Lower lobe of right lung (tissue), 2 donors: ENCODE data around the gene CFAP44. TPM values are rescaled to one million over a fixed set of nuclear protein-coding genes. Genes with fewer than 3 reads are reported as not detected.

Experiments
- ATAC-seq, 2 donors: fragments of 200-7000 bp; cut with Tn5 transposase; one replicate each; pipeline ENCODE4 v1.9.1; 2020 to 2022; ENCODE audit warnings: mild to moderate bottlenecking in 2 of 2, moderate library complexity in 2 of 2
- DNase-seq: peaks from one replicate; pipeline ENCODE4 v3.0.0-alpha.2; 2020
- H3K27ac ChIP-seq: fragments of 200-600 bp; one replicate; pipeline ENCODE4 v1.8.0; 2022
- H3K27me3 ChIP-seq: fragments of 200-600 bp; one replicate; pipeline ENCODE4 v1.8.0; 2022; ENCODE audit warnings: low read depth
- H3K36me3 ChIP-seq: fragments of 200-600 bp; one replicate; pipeline ENCODE4 v1.8.0; 2022; ENCODE audit warnings: mild to moderate bottlenecking
- H3K4me1 ChIP-seq: fragments of 200-600 bp; one replicate; pipeline ENCODE4 v1.8.0; 2022
- H3K4me3 ChIP-seq: fragments of 200-600 bp; one replicate; pipeline ENCODE4 v1.8.0; 2022; ENCODE audit warnings: mild to moderate bottlenecking
- H3K9me3 ChIP-seq: fragments of 200-600 bp; one replicate; pipeline ENCODE4 v1.8.0; 2022
- CTCF ChIP-seq: fragments of 200-600 bp; IDR thresholded peaks from one replicate; pipeline ENCODE4 v1.8.0; 2022; ENCODE audit warnings: antibody characterized with exemption, mild to moderate bottlenecking
- intact Hi-C: fragments of 100-400 bp; cut with DNase I; formaldehyde crosslinking; loops from one replicate; pipeline ENCODE4 v1.11.0; 2022
- total RNA-seq: library from RNA; stranded (reverse); fragmentation: NEBNext Ultra II Directional; extraction: Animal tissue kit (Norgen Biotek cat#: 25700); gene quantifications from one replicate; pipeline ENCODE4 v1.2.1, GENCODE V29; 2021
- donor health status: DM: no; HTN: yes; CAD: no; lungs with severe emphysema.

Gene CFAP44
- total RNA-seq, 1 donor from 2014 or later = 14.1 TPM

GRCh38 chr3:113437411-113437810, 3.9 kb downstream of the CFAP44 start:
- Histone ChIP-seq H3K4me3 (no peak overlapping the region), H3K9me3 (no peaks in the 10 kb centered on the region), H3K36me3 (no peaks in the 10 kb centered on the region), H3K4me1 (no peaks in the 10 kb centered on the region), H3K27ac (no peak overlapping the region), H3K27me3 (no peaks in the 10 kb centered on the region)
- no peak for TF ChIP-seq CTCF
- no peak for ATAC-seq
- DNase-seq = no peak
- intact Hi-C loops = no loop called here

DNA sequence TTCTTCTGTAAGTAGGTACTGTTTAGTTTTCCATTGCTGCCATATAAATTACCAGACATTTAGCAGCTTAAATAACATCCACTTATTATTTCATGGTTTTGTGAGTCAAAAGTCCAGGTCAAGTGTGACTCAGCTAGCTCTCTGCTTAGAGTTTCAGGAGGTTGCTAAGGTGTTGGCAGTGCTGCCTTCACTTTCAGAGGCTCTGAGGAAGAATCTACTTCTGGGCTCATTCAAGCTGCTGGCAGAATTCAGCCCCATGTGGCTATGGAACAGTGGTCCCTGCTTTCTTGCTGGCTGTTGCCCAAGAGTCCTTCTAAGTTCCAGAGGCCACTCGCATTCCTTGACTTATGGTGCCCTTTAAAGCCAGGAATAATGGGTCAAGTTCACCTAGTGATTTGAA, 4.5 kb downstream of the CFAP44 start:
- ATAC-seq = no peak
- intact Hi-C loops = no loop called here
- Histone ChIP-seq H3K4me1 (no peaks in the 10 kb centered on the region), H3K9me3 (no peaks in the 10 kb centered on the region), H3K4me3 (no peak overlapping the region), H3K27me3 (no peaks in the 10 kb centered on the region), H3K27ac (no peak overlapping the region), H3K36me3 (no peaks in the 10 kb centered on the region)
- TF ChIP-seq CTCF = no peak
- no peak for DNase-seq

DNA sequence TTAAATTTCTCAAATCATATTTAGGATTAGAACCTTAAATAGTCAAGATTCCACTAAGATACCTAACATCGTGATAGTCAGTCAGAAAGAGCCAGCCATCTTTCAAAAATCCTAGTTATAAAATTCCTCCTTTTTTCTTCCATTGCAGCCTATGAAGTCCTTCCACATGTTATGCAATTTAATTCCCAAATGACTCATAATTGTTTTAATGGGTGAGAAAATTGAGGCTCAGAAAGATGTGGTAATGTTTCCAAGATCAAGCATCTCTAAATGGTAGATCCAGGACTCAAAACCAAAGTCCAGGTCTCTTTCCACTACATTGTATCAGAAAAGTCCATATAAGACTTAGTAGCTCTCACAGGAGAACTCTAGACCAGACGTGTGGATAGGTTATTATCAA, 9.5 kb downstream of the CFAP44 start:
- H3K27ac ChIP-seq = no peak overlapping the region

DNA sequence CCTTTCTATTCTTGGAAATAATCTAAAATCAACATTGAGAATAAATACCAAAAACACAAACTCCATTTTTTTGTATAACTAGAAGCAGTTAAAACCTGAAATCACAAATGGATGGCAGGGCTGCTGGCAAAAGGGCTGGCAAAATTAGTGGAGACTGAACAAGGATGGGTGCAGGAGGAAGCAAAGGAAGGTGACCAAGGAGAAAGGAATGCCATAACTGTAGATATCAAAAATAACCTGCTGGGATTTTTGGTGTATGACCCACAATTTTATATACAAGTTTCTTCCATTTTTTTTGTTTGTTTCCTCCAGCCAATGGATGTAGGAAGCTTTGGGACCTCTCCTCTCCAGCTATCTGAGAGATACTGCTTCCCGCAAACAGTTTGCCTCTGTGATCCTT, 12.7 kb downstream of the CFAP44 start:
- no peak for DNase-seq
- no peaks in the 10 kb centered on the region for H3K27me3 ChIP-seq
- ATAC-seq = no peak

More for the DNA sequence above, 9.5 kb downstream of the CFAP44 start:
- DNase-seq (no peak), ATAC-seq (no peak)
- H3K4me3 ChIP-seq = no peak overlapping the region
- intact Hi-C loops = no loop called here
- no peaks in the 10 kb centered on the region for H3K27me3 ChIP-seq
- no peaks in the 10 kb centered on the region for H3K4me1 ChIP-seq
- peaks cover 4% of the 10 kb centered on the region for H3K36me3 ChIP-seq
- H3K9me3 ChIP-seq = no peaks in the 10 kb centered on the region
- no peak for TF ChIP-seq CTCF

DNA sequence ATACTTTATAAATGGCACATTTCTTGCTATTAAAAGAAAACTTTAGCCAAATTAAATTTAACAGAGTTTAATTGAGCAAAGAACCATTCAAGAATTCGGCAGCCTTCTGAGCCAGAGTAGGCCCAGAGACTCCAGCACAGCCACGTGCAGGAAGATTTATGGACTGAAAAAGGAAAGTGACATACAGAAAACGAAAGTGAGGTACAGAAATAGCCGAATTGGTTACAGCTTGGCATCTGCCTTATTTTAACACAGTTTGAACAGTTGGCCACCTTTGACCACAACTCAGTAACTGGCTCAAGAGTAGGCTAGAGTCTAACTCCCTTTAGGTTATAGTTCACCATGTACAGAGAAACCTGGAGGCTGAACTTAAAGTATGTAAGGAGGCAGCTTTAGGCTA, 17.6 kb downstream of the CFAP44 start:
- no peaks in the 10 kb centered on the region for H3K9me3 ChIP-seq
- ATAC-seq = no peak
- no peak for DNase-seq
- no peak overlapping the region for H3K4me3 ChIP-seq
- H3K4me1 ChIP-seq = no peaks in the 10 kb centered on the region
- peaks cover 26% of the 10 kb centered on the region for H3K36me3 ChIP-seq
- H3K27me3 ChIP-seq = no peaks in the 10 kb centered on the region
- no peak overlapping the region for H3K27ac ChIP-seq
- intact Hi-C loops = no loop called here
- no peak for TF ChIP-seq CTCF

More for the DNA sequence above, 12.7 kb downstream of the CFAP44 start:
- peaks cover 26% of the 10 kb centered on the region for H3K36me3 ChIP-seq
- no peaks in the 10 kb centered on the region for H3K9me3 ChIP-seq
- intact Hi-C loops = no loop called here
- no peaks in the 10 kb centered on the region for H3K4me1 ChIP-seq
- H3K27ac ChIP-seq = no peak overlapping the region
- TF ChIP-seq CTCF = no peak
- no peak overlapping the region for H3K4me3 ChIP-seq

GRCh38 chr3:113421082-113421481, 20.2 kb downstream of the CFAP44 start:
- no peak for ATAC-seq

More at GRCh38 chr3:113421082-113421481, 20.2 kb downstream of the CFAP44 start:
- no peaks in the 10 kb centered on the region for H3K4me1 ChIP-seq
- H3K27ac ChIP-seq = no peak overlapping the region
- no peaks in the 10 kb centered on the region for H3K27me3 ChIP-seq
- no peak for TF ChIP-seq CTCF
- no peaks in the 10 kb centered on the region for H3K9me3 ChIP-seq
- peaks cover 18% of the 10 kb centered on the region for H3K36me3 ChIP-seq
- DNase-seq = no peak
- H3K4me3 ChIP-seq = no peak overlapping the region
- intact Hi-C loops = no loop called here
